PC-3 (cell line): Measurements from ENCODE around the gene TEX19. TPM values are rescaled to one million over a fixed set of nuclear protein-coding genes. Genes with fewer than 3 reads are reported as not detected.

ENCODE experiments used
- ATAC-seq: fragments of 200-7000 bp; cut with Tn5 transposase; 2 replicates; pipeline ENCODE4 v1.9.1; 2020; ENCODE audit warnings: mild to moderate bottlenecking, moderate library complexity
- BruUV-seq: library from RNA; stranded (reverse); fragments of 400-500 nt; replicated peaks from 2 replicates; lab custom pipeline; 2021; lab: Mats Ljungman, UMichigan
- CTCF ChIA-PET: fragments of 300-600 bp; sonication (Branson Sonifier 250); formaldehyde crosslinking; loops from one replicate; lab custom pipeline; 2022; ENCODE audit warnings: antibody characterized with exemption; lab: Charles Lee
- POLR2A ChIA-PET: fragments of 300-600 bp; sonication (Branson Sonifier 250); formaldehyde crosslinking; loops from one replicate; lab custom pipeline; 2022; ENCODE audit warnings: antibody characterized with exemption; ENCODE audit not compliant: unreplicated experiment; lab: Charles Lee
- DNase-seq: peaks from one replicate; pipeline ENCODE4 v3.0.0-alpha.2; 2015
- H2AFZ ChIP-seq: fragments of 300-600 bp; sonication (generic); 2 replicates; pipeline ENCODE4 v1.6.0; 2016; ENCODE audit warnings: antibody characterized with exemption, low read length
- H3F3A ChIP-seq: fragments of 300-600 bp; sonication (generic); one replicate; pipeline ENCODE4 v1.6.0; 2017; ENCODE audit warnings: antibody characterized with exemption, low read length, control low read depth, mild to moderate bottlenecking; ENCODE audit not compliant: unreplicated experiment
- H3K27ac ChIP-seq: fragments of 300-600 bp; sonication (generic); 2 replicates; pipeline ENCODE4 v1.5.1; 2016; ENCODE audit warnings: mild to moderate bottlenecking, low read length
- H3K27me3 ChIP-seq: fragments of 300-600 bp; sonication (generic); 2 replicates; pipeline ENCODE4 v1.6.1; 2016; ENCODE audit warnings: low read length, mixed read lengths
- H3K36me3 ChIP-seq: fragments of 300-600 bp; sonication (generic); 2 replicates; pipeline ENCODE4 v1.6.1; 2016; ENCODE audit warnings: low read depth, mixed run types, low read length, mixed read lengths
- H3K4me1 ChIP-seq: fragments of 300-600 bp; sonication (generic); 2 replicates; pipeline ENCODE4 v1.5.1; 2016; ENCODE audit warnings: low read length; ENCODE audit not compliant: insufficient read depth
- H3K4me2 ChIP-seq: fragments of 300-600 bp; sonication (generic); 2 replicates; pipeline ENCODE4 v1.6.0; 2016; ENCODE audit warnings: low read length
- H3K4me3 ChIP-seq: fragments of 300-600 bp; sonication (generic); 2 replicates; pipeline ENCODE4 v1.5.1; 2016; ENCODE audit warnings: mild to moderate bottlenecking, low read length, mixed read lengths
- H3K79me2 ChIP-seq: fragments of 300-600 bp; sonication (generic); 2 replicates; pipeline ENCODE4 v1.6.1; 2017; ENCODE audit warnings: low read length, mixed read lengths
- H3K9ac ChIP-seq: fragments of 300-600 bp; sonication (generic); 2 replicates; pipeline ENCODE4 v1.6.0; 2016; ENCODE audit warnings: mild to moderate bottlenecking, low read length
- H3K9me2 ChIP-seq: fragments of 300-600 bp; sonication (generic); replicated peaks from 2 replicates; pipeline ENCODE4 v1.6.1; 2016; ENCODE audit warnings: mixed run types, low read length, mixed read lengths
- H3K9me3 ChIP-seq: fragments of 300-600 bp; sonication (generic); 2 replicates; pipeline ENCODE4 v1.6.1; 2016; ENCODE audit warnings: low read length, mixed read lengths
- H4K20me1 ChIP-seq: fragments of 300-600 bp; sonication (generic); 2 replicates; pipeline ENCODE4 v1.6.1; 2016; ENCODE audit warnings: low read length, mixed read lengths
- EZH2 ChIP-seq: fragments of 300-600 bp; sonication (generic); IDR thresholded peaks from one replicate; pipeline ENCODE4 v1.6.1; 2017; ENCODE audit warnings: antibody characterized with exemption, mild to moderate bottlenecking, low read length; ENCODE audit not compliant: unreplicated experiment
- EZH2phosphoT487 ChIP-seq: fragments of 300-600 bp; sonication (generic); IDR thresholded peaks from 2 replicates; pipeline ENCODE4 v1.6.1; 2018; ENCODE audit warnings: mild to moderate bottlenecking, antibody characterized with exemption, low read length, borderline replicate concordance
- intact Hi-C: fragments of 100-400 bp; cut with micrococcal nuclease; formaldehyde crosslinking; loops from 2 replicates; pipeline ENCODE4 v1.9.0; 2023
- total RNA-seq: library from RNA; depleted of rRNA; stranded (reverse); fragments of >200 nt; gene quantifications from 2 replicates; pipeline ENCODE4 v1.2.3, GENCODE V29; 2014
- TF ChIP-seq, protein P1 (sequence below): fragments of 300-600 bp; sonication (generic); conservative IDR thresholded peaks from 2 replicates; pipeline ENCODE4 v1.5.1; 2017; ENCODE audit warnings: antibody characterized with exemption, low read depth, mild to moderate bottlenecking, low read length

TEX19 gene
- total RNA-seq, 1 experiment from 2014 or later = 1.2 TPM

DNA sequence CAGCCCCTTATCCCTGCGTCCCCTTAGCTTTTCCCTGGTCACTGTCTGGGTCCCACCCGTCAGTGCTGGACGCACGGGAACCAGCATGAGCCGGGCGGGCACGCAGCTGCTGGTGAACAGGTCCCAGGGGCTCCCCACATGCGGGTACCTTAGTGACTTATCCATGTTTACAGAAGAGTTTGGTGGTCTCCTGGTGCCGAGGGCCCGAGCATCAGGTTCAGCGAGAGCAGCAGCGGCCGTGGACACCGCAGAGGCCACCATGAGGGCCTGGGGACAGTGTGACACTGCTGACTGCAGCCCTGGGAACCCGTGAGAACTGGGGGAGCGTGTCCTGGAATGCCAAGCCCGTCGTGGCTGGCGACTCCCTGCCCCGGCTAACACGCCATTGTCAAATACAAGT is 48.2 kb upstream of the TEX19 start:
- no peak for ATAC-seq
- CTCF ChIA-PET = no interaction called here
- POLR2A ChIA-PET = no interaction called here

DNA sequence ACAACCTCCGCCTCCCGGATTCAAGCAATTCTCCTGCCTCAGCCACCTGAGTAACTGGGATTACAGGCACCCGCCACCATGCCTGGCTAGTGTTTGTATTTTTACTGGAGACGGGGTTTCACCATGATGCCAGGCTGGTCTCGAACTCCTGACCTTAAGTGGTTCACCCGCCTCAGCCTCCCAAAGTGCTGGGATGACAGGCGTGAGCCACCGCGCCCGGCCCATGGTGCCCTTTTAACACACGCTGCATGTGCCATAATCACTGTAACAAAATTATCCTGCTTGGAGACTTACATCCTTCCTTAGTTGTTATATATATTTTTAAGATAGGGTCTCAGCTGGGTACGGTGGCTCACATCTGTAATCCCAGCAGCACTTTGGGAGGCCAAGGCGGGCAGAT is 47.1 kb upstream of the TEX19 start:
- POLR2A ChIA-PET = interaction anchor here (0.6 kb wide), 1 partner anchor 103 kb away, joined by 3 read pairs; no protein-coding TSS in a partner anchor
- no TSS peak for BruUV-seq

More for the DNA sequence above, 48.2 kb upstream of the TEX19 start:
- Histone ChIP-seq H3K9ac (no peak overlapping the region), H3K36me3 (no peaks in the 10 kb centered on the region), H3F3A (no peaks in the 10 kb centered on the region), H3K27ac (no peak overlapping the region), H3K9me3 (no peaks in the 10 kb centered on the region), H3K27me3 (no peaks in the 10 kb centered on the region), H3K4me3 (no peak overlapping the region), H4K20me1 (no peaks in the 10 kb centered on the region), H3K4me2 (no peak overlapping the region), H3K9me2 (no peaks in the 10 kb centered on the region), H3K4me1 (no peaks in the 10 kb centered on the region; the same call in 1 of the 2 replicates), H2AFZ (no peak overlapping the region), H3K79me2 (no peaks in the 10 kb centered on the region)
- intact Hi-C loops = no loop called here
- no TSS peak for BruUV-seq
- TF ChIP-seq, protein P1, sequence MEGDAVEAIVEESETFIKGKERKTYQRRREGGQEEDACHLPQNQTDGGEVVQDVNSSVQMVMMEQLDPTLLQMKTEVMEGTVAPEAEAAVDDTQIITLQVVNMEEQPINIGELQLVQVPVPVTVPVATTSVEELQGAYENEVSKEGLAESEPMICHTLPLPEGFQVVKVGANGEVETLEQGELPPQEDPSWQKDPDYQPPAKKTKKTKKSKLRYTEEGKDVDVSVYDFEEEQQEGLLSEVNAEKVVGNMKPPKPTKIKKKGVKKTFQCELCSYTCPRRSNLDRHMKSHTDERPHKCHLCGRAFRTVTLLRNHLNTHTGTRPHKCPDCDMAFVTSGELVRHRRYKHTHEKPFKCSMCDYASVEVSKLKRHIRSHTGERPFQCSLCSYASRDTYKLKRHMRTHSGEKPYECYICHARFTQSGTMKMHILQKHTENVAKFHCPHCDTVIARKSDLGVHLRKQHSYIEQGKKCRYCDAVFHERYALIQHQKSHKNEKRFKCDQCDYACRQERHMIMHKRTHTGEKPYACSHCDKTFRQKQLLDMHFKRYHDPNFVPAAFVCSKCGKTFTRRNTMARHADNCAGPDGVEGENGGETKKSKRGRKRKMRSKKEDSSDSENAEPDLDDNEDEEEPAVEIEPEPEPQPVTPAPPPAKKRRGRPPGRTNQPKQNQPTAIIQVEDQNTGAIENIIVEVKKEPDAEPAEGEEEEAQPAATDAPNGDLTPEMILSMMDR = no peak
- TF ChIP-seq EZH2 (no peak), EZH2phosphoT487 (no peak)
- no peak for DNase-seq

More for the DNA sequence above, 47.1 kb upstream of the TEX19 start:
- no peak overlapping the region for H3K27ac ChIP-seq
- no peaks in the 10 kb centered on the region; the same call in 1 of the 2 replicates for H3K4me1 ChIP-seq
- H4K20me1 ChIP-seq = no peaks in the 10 kb centered on the region
- H3K4me2 ChIP-seq = no peak overlapping the region
- H3K36me3 ChIP-seq = no peaks in the 10 kb centered on the region
- ATAC-seq = no peak
- no peak overlapping the region for H2AFZ ChIP-seq
- H3K4me3 ChIP-seq = no peak overlapping the region
- no peaks in the 10 kb centered on the region for H3F3A ChIP-seq
- CTCF ChIA-PET = no interaction called here
- H3K79me2 ChIP-seq = no peaks in the 10 kb centered on the region
- DNase-seq = no peak
- TF ChIP-seq EZH2 (no peak), EZH2phosphoT487 (no peak)
- TF ChIP-seq, protein P1 = no peak
- no peaks in the 10 kb centered on the region for H3K9me2 ChIP-seq
- intact Hi-C loops = no loop called here
- no peaks in the 10 kb centered on the region for H3K9me3 ChIP-seq
- H3K9ac ChIP-seq = no peak overlapping the region
- no peaks in the 10 kb centered on the region for H3K27me3 ChIP-seq
